ENCODE measurements around the gene SCAPER. TPM values are rescaled to one million over a fixed set of nuclear protein-coding genes. Genes with fewer than 3 reads are reported as not detected.
"Not testable (repeated sequence)": the region's sequence is repeated elsewhere in the genome, so short reads cannot be mapped to it uniquely, and the experiment has no call there.

The SCAPER gene
- total RNA-seq, 1 experiment from 2014 or later, result 15.3 TPM

GRCh38 chr15:76873066-76873465 lies 32.1 kb downstream of the SCAPER start:
- intact Hi-C loops (cut with micrococcal nuclease; ENCODE audit: unreplicated experiment); H3K27me3 ChIP-seq (ENCODE audit: control insufficient read depth, insufficient read depth, low read length); BruUV-seq (replicated peaks); H3K4me1 ChIP-seq (ENCODE audit: control insufficient read depth, insufficient read depth, low read length); H3K4me3 ChIP-seq (ENCODE audit: low read depth in 2 of 2, low read length in 2 of 2); DNase-seq (ENCODE audit: low read depth, low spot score); H3K9me3 ChIP-seq (ENCODE audit: control insufficient read depth, insufficient read depth, low read depth, low read length); H3K36me3 ChIP-seq (ENCODE audit: control insufficient read depth, insufficient read depth, low read length); CTCF ChIA-PET; ATAC-seq; POLR2A ChIA-PET; in situ Hi-C loops (cut with HindIII; ENCODE audit: low pct_unique_long_range_greater_than_20kb, low sequenced_read_pairs); H3K27ac ChIP-seq (ENCODE audit: low read length): not testable (repeated sequence)

DNA sequence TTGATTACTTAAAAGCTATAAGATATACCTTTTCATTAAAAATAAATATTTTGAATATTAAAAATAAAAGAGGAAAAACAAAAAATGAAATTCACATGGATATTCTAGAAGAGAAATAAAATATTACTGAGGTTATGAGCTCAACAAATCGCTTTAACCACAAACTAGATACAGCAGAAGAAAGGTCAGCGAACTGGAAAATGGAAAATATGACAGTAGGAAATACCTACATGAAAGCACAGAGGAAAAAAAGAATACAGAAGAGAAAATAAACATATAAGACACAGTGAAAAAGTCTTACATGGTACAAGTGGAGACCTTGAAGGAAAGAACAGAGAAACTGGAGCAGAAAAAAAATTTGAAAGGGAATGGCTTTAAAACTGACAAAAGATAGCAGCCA lies 33.2 kb downstream of the SCAPER start:
- intact Hi-C loops (cut with micrococcal nuclease; ENCODE audit: unreplicated experiment) (no loop called here), in situ Hi-C loops (cut with HindIII; ENCODE audit: low pct_unique_long_range_greater_than_20kb, low sequenced_read_pairs) (no loop called here)
- ATAC-seq (no peak), DNase-seq (ENCODE audit: low read depth, low spot score) (no peak)
- POLR2A ChIA-PET, result no interaction called here
- Histone ChIP-seq H3K27ac (ENCODE audit: low read length) (no peak overlapping the region), H3K36me3 (ENCODE audit: control insufficient read depth, insufficient read depth, low read length) (no peaks in the 10 kb centered on the region), H3K9me3 (ENCODE audit: control insufficient read depth, insufficient read depth, low read depth, low read length) (no peaks in the 10 kb centered on the region), H3K4me1 (ENCODE audit: control insufficient read depth, insufficient read depth, low read length) (no peaks in the 10 kb centered on the region), H3K4me3 (ENCODE audit: low read depth in 2 of 2, low read length in 2 of 2) (no peak overlapping the region), H3K27me3 (ENCODE audit: control insufficient read depth, insufficient read depth, low read length) (no peaks in the 10 kb centered on the region)
- CTCF ChIA-PET, result no interaction called here
- TF ChIP-seq CTCF (IDR thresholded peaks at IDR 0.05) (no peak), SIN3A (IDR thresholded peaks at IDR 0.05; ENCODE audit: borderline replicate concordance, insufficient read depth, low read depth, low read length) (no peak), TCF7L2 (IDR thresholded peaks at IDR 0.05; ENCODE audit: low read depth, low read length) (no peak), POLR2AphosphoS5 (IDR thresholded peaks at IDR 0.05; ENCODE audit: low read depth, low read length) (no peak)
- TF ChIP-seq, protein P1, sequence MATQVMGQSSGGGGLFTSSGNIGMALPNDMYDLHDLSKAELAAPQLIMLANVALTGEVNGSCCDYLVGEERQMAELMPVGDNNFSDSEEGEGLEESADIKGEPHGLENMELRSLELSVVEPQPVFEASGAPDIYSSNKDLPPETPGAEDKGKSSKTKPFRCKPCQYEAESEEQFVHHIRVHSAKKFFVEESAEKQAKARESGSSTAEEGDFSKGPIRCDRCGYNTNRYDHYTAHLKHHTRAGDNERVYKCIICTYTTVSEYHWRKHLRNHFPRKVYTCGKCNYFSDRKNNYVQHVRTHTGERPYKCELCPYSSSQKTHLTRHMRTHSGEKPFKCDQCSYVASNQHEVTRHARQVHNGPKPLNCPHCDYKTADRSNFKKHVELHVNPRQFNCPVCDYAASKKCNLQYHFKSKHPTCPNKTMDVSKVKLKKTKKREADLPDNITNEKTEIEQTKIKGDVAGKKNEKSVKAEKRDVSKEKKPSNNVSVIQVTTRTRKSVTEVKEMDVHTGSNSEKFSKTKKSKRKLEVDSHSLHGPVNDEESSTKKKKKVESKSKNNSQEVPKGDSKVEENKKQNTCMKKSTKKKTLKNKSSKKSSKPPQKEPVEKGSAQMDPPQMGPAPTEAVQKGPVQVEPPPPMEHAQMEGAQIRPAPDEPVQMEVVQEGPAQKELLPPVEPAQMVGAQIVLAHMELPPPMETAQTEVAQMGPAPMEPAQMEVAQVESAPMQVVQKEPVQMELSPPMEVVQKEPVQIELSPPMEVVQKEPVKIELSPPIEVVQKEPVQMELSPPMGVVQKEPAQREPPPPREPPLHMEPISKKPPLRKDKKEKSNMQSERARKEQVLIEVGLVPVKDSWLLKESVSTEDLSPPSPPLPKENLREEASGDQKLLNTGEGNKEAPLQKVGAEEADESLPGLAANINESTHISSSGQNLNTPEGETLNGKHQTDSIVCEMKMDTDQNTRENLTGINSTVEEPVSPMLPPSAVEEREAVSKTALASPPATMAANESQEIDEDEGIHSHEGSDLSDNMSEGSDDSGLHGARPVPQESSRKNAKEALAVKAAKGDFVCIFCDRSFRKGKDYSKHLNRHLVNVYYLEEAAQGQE (IDR thresholded peaks at IDR 0.05; ENCODE audit: insufficient read depth in 1 of 2, low read depth in 2 of 2, low read length in 1 of 2), result no peak
- no TSS peak for BruUV-seq (replicated peaks)

DNA sequence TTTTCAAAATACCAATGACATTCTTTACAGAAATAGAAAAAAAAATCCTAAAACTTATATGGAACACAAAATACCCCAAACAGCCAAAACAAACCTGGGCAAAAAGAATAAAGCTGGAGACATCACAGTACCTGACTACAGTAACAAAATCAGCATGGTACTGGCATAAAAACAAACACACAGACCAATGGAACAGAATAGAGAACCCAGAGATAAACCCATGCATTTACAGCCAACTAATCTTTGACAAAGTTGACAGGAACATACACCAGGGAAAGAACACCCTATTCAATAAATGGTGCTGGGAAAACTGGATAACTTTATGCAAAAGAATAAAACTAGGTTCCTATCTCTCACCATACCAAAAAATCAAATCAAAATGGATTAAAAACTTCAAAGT lies 36.4 kb downstream of the SCAPER start:
- in situ Hi-C loops (cut with HindIII; ENCODE audit: low pct_unique_long_range_greater_than_20kb, low sequenced_read_pairs), result no loop called here
- POLR2A ChIA-PET, result no interaction called here
- ATAC-seq, result no peak

More for the DNA sequence above, 36.4 kb downstream of the SCAPER start:
- Histone ChIP-seq H3K4me1 (ENCODE audit: control insufficient read depth, insufficient read depth, low read length) (no peaks in the 10 kb centered on the region), H3K4me3 (ENCODE audit: low read depth in 2 of 2, low read length in 2 of 2) (no peak overlapping the region), H3K27me3 (ENCODE audit: control insufficient read depth, insufficient read depth, low read length) (no peaks in the 10 kb centered on the region), H3K36me3 (ENCODE audit: control insufficient read depth, insufficient read depth, low read length) (no peaks in the 10 kb centered on the region), H3K9me3 (ENCODE audit: control insufficient read depth, insufficient read depth, low read depth, low read length) (no peaks in the 10 kb centered on the region), H3K27ac (ENCODE audit: low read length) (no peak overlapping the region)
- DNase-seq (ENCODE audit: low read depth, low spot score), result no peak
- TF ChIP-seq, protein P1 (IDR thresholded peaks at IDR 0.05; ENCODE audit: insufficient read depth in 1 of 2, low read depth in 2 of 2, low read length in 1 of 2), result no peak
- TF ChIP-seq POLR2AphosphoS5 (IDR thresholded peaks at IDR 0.05; ENCODE audit: low read depth, low read length) (no peak), SIN3A (IDR thresholded peaks at IDR 0.05; ENCODE audit: borderline replicate concordance, insufficient read depth, low read depth, low read length) (no peak), CTCF (IDR thresholded peaks at IDR 0.05) (no peak), TCF7L2 (IDR thresholded peaks at IDR 0.05; ENCODE audit: low read depth, low read length) (no peak)
- intact Hi-C loops (cut with micrococcal nuclease; ENCODE audit: unreplicated experiment), result loop anchor here (10.0 kb wide), 1 partner anchor 634 kb away; no protein-coding TSS in a partner anchor
- CTCF ChIA-PET, result no interaction called here
- BruUV-seq (replicated peaks), result no TSS peak
